Nephron progenitor cell (in vitro differentiated cells): ENCODE results near the gene CDC37L1.

Experiments used
- DNase-seq: peaks from one replicate; pipeline ENCODE4 v3.0.0; 2021
- H3K27ac Mint-ChIP-seq: 2 replicates; pipeline ENCODE4 v1.8.0; 2021; ENCODE audit warnings: mild to moderate bottlenecking, moderate library complexity, mixed read lengths
- H3K27me3 Mint-ChIP-seq: 2 replicates; pipeline ENCODE4 v1.8.0; 2021; ENCODE audit warnings: mild to moderate bottlenecking, low read depth, mixed read lengths; ENCODE audit not compliant: poor library complexity
- H3K36me3 Mint-ChIP-seq: 2 replicates; pipeline ENCODE4 v1.8.0; 2021; ENCODE audit warnings: low read depth, mixed read lengths
- H3K4me1 Mint-ChIP-seq: 2 replicates; pipeline ENCODE4 v1.8.0; 2021; ENCODE audit warnings: mixed read lengths
- H3K4me3 Mint-ChIP-seq: 2 replicates; pipeline ENCODE4 v1.8.0; 2021; ENCODE audit warnings: mild to moderate bottlenecking, moderate library complexity, mixed read lengths
- H3K9me3 Mint-ChIP-seq: 2 replicates; pipeline ENCODE4 v1.8.0; 2021; ENCODE audit warnings: mild to moderate bottlenecking, moderate library complexity, mixed read lengths
- CTCF ChIP-seq: fragments of 200-600 bp; sonication (generic); IDR thresholded peaks from 2 replicates; pipeline ENCODE4 v1.5.0; 2021; ENCODE audit warnings: antibody characterized with exemption

CDC37L1 gene

GRCh38 chr9:4666042-4666699, 13.2 kb upstream of the CDC37L1 start, which contains the start of gene SPATA6L:
Gene SPATA6L, minus strand, starts transcription at chr9:4666480. Its CDS starts 230 bp downstream, at chr9:4666250.
- Mint-ChIP-seq H3K36me3 (no peaks in the 10 kb centered on the region), H3K9me3 (no peaks in the 10 kb centered on the region), H3K27me3 (peaks cover 28% of the 10 kb centered on the region), H3K4me1 (peaks cover 47% of the 10 kb centered on the region), H3K4me3 (peak within 1 kb of the TSS; percentile 83), H3K27ac (no peak within 1 kb of the TSS)
- peak; percentile 54 for DNase-seq
- no peak for TF ChIP-seq CTCF

GRCh38 chr9:4667681-4668080, 11.7 kb upstream of the CDC37L1 start:
- TF ChIP-seq CTCF: no peak
- no peak for DNase-seq
- Mint-ChIP-seq H3K9me3 (no peaks in the 10 kb centered on the region), H3K36me3 (no peaks in the 10 kb centered on the region), H3K4me1 (peaks cover 39% of the 10 kb centered on the region), H3K4me3 (no peak overlapping the region), H3K27me3 (peaks cover 28% of the 10 kb centered on the region), H3K27ac (no peak overlapping the region)

- Mint-ChIP-seq H3K4me1 (peaks cover 30% of the 10 kb centered on the region), H3K9me3 (no peaks in the 10 kb centered on the region), H3K27me3 (peaks cover 28% of the 10 kb centered on the region), H3K4me3 (no peak overlapping the region), H3K27ac (no peak overlapping the region), H3K36me3 (no peaks in the 10 kb centered on the region)
- no peak for DNase-seq
- no peak for TF ChIP-seq CTCF
These were observed 10.8 kb upstream of the CDC37L1 start for GRCh38 chr9:4668604-4669003.

GRCh38 chr9:4669890-4670289, 9.5 kb upstream of the CDC37L1 start:
- Mint-ChIP-seq H3K9me3 (no peaks in the 10 kb centered on the region), H3K27me3 (peaks cover 28% of the 10 kb centered on the region), H3K4me1 (peaks cover 19% of the 10 kb centered on the region), H3K36me3 (no peaks in the 10 kb centered on the region), H3K27ac (no peak overlapping the region), H3K4me3 (no peak overlapping the region)
- no peak for DNase-seq
- TF ChIP-seq CTCF: no peak

GRCh38 chr9:4670591-4670990, 8.8 kb upstream of the CDC37L1 start:
- H3K27me3 Mint-ChIP-seq: peaks cover 25% of the 10 kb centered on the region
- H3K36me3 Mint-ChIP-seq: no peaks in the 10 kb centered on the region
- DNase-seq: no peak
- H3K4me1 Mint-ChIP-seq: peaks cover 12% of the 10 kb centered on the region
- no peaks in the 10 kb centered on the region for H3K9me3 Mint-ChIP-seq
- no peak for TF ChIP-seq CTCF
- H3K4me3 Mint-ChIP-seq: no peak overlapping the region
- H3K27ac Mint-ChIP-seq: no peak overlapping the region

- no peak for DNase-seq
- Mint-ChIP-seq H3K9me3 (no peaks in the 10 kb centered on the region), H3K4me3 (no peak overlapping the region), H3K36me3 (no peaks in the 10 kb centered on the region), H3K4me1 (peaks cover under 1% of the 10 kb centered on the region), H3K27me3 (peaks cover 16% of the 10 kb centered on the region), H3K27ac (no peak overlapping the region)
- no peak for TF ChIP-seq CTCF
These were observed 7.6 kb upstream of the CDC37L1 start for GRCh38 chr9:4671737-4672136.
